Keratinocyte (primary cell): ENCODE results near the gene PTRHD1. TPM values are rescaled to one million over a fixed set of nuclear protein-coding genes. Genes with fewer than 3 reads are reported as not detected.

Source experiments
- DNase-seq: peaks from one replicate; pipeline ENCODE4 v3.0.0-alpha.2; 2011; ENCODE audit warnings: low read depth, missing footprints, low spot score
- FAIRE-seq: peaks from 2 replicates; lab custom pipeline; 2011; peaks lifted over from hg19 to GRCh38; lab: Jason Lieb, UNC
- H2AFZ ChIP-seq: 2 replicates; pipeline ENCODE4 v1.6.0; 2012; ENCODE audit warnings: low read length, control low read depth, inconsistent platforms; ENCODE audit not compliant: control insufficient read depth
- H3K27ac ChIP-seq: 2 replicates; pipeline ENCODE4 v1.5.1; 2011; ENCODE audit warnings: low read length; ENCODE audit not compliant: control insufficient read depth, insufficient read depth
- H3K27me3 ChIP-seq: 3 replicates; pipeline ENCODE4 v1.6.0; 2011; ENCODE audit warnings: low read length; ENCODE audit not compliant: control insufficient read depth, insufficient read depth; ENCODE audit errors: extremely low read depth
- H3K36me3 ChIP-seq, 2 experiments: 2 replicates in 1 of 2; 3 replicates in 1 of 2; pipeline ENCODE4 v1.5.1; 2011; ENCODE audit warnings: low read length in 2 of 2, mild to moderate bottlenecking in 1 of 2; ENCODE audit not compliant: control insufficient read depth in 2 of 2, insufficient read depth in 2 of 2; ENCODE audit errors: extremely low read depth in 1 of 2
- H3K4me1 ChIP-seq: 3 replicates; pipeline ENCODE4 v1.5.1; 2011; ENCODE audit warnings: low read length; ENCODE audit not compliant: control insufficient read depth, insufficient read depth; ENCODE audit errors: extremely low read depth
- H3K4me2 ChIP-seq: 3 replicates; pipeline ENCODE4 v1.6.0; 2011; ENCODE audit warnings: low read depth, low read length; ENCODE audit not compliant: control insufficient read depth, insufficient read depth; ENCODE audit errors: extremely low read depth
- H3K4me3 ChIP-seq, 3 experiments: fragments of 200-600 bp in 1 of 3; sonication (generic) in 1 of 3; 2 replicates in 2 of 3; 3 replicates in 1 of 3; pipeline ENCODE4 v1.5.1; 2011 to 2016; ENCODE audit warnings: low read length in 3 of 3, mild to moderate bottlenecking in 3 of 3, control low read depth in 2 of 3, inconsistent platforms in 1 of 3, low read depth in 1 of 3, mixed read lengths in 1 of 3, mixed run types in 1 of 3, moderate library complexity in 1 of 3; ENCODE audit not compliant: control insufficient read depth in 2 of 3, insufficient read depth in 2 of 3; ENCODE audit errors: extremely low read depth in 1 of 3
- H3K79me2 ChIP-seq: 2 replicates; pipeline ENCODE4 v1.6.0; 2012; ENCODE audit warnings: low read length; ENCODE audit not compliant: control insufficient read depth, insufficient read depth
- H3K9ac ChIP-seq: 3 replicates; pipeline ENCODE4 v1.6.0; 2011; ENCODE audit warnings: low read length; ENCODE audit not compliant: control insufficient read depth, insufficient read depth; ENCODE audit errors: extremely low read depth
- H3K9me1 ChIP-seq: 3 replicates; pipeline ENCODE4 v1.6.0; 2011; ENCODE audit warnings: low read length; ENCODE audit not compliant: control insufficient read depth, insufficient read depth; ENCODE audit errors: extremely low read depth
- H3K9me3 ChIP-seq: 2 replicates; pipeline ENCODE4 v1.5.1; 2012; ENCODE audit warnings: low read depth, low read length; ENCODE audit not compliant: control insufficient read depth
- H4K20me1 ChIP-seq: 3 replicates; pipeline ENCODE4 v1.6.0; 2011; ENCODE audit warnings: low read length; ENCODE audit not compliant: control insufficient read depth, insufficient read depth; ENCODE audit errors: extremely low read depth
- CTCF ChIP-seq, 3 experiments: IDR thresholded peaks in 1 of 3; conservative IDR thresholded peaks in 1 of 3; optimal IDR thresholded peaks in 1 of 3; 2 replicates in 2 of 3; 3 replicates in 1 of 3; pipeline versions ENCODE3 to v1.5.1; 2011; ENCODE audit warnings: low read length in 3 of 3, mild to moderate bottlenecking in 3 of 3, moderate library complexity in 2 of 3, control low read depth in 1 of 3, inconsistent platforms in 1 of 3; ENCODE audit not compliant: insufficient read depth in 2 of 3; ENCODE audit errors: extremely low read depth in 1 of 3
- EZH2 ChIP-seq: IDR thresholded peaks from one replicate; pipeline ENCODE4 v1.6.1; 2012; ENCODE audit warnings: inconsistent platforms, mild to moderate bottlenecking, low read length, moderate library complexity
- dilution Hi-C: fragments of 300-500 bp; cut with MboI; formaldehyde crosslinking; loops from one replicate; pipeline ENCODE4 v1.7.0; 2020; ENCODE audit warnings: low sequenced_read_pairs; ENCODE audit not compliant: extremely low pct_ligation_motif_present
- polyA plus RNA-seq, 5 experiments: library from polyadenylated mRNA; depleted of rRNA in 3 of 5; stranded (reverse) in 3 of 5; stranded (forward) in 1 of 5; unstranded in 1 of 5; fragments of >200 nt; gene quantifications; 1 replicate in 1 of 5; 2 replicates in 3 of 5; 3 replicates in 1 of 5; pipeline versions ENCODE4 v1.2.1 to v1.2.3, GENCODE V29; 2011 to 2012; ENCODE audit warnings: missing spikeins in 2 of 5, low read depth in 1 of 5, low replicate concordance in 1 of 5

PTRHD1 gene
- polyA plus RNA-seq, 1 donor (not counting 4 experiments of a cell fraction or from before 2014, with no cell fraction given) = 36.9 TPM

GRCh38 chr2:24793761-24794435 lies 707 bp upstream of the PTRHD1 start:
- Histone ChIP-seq H3K4me2 (peak overlapping the region; percentile 93), H4K20me1 (no peaks in the 10 kb centered on the region), H3K79me2 (peaks cover 50% of the 10 kb centered on the region), H3K36me3 (peaks cover 1 to 3% of the 10 kb centered on the region in 2 experiments), H3K4me3 (peak overlapping the region; percentile 81 to 92 (median 90)), H2AFZ (peak overlapping the region; percentile 99), H3K9ac (peak overlapping the region; percentile 99), H3K9me1 (no peaks in the 10 kb centered on the region), H3K4me1 (peaks cover 26% of the 10 kb centered on the region), H3K9me3 (no peaks in the 10 kb centered on the region), H3K27ac (peak overlapping the region; percentile 99), H3K27me3 (no peaks in the 10 kb centered on the region)
- no peak for FAIRE-seq
- no peak for DNase-seq
- TF ChIP-seq EZH2 = no peak
- no peak for TF ChIP-seq CTCF (optimal IDR thresholded peaks at IDR 0.05 in 1 of 3, IDR thresholded peaks at IDR 0.05 in 1 of 3, conservative IDR thresholded peaks at IDR 0.05 in 1 of 3; ENCODE audit: extremely low read depth in 1 of 3, insufficient read depth in 2 of 3, low read length in 3 of 3)
- dilution Hi-C loops = no loop called here

- TF ChIP-seq CTCF (optimal IDR thresholded peaks at IDR 0.05 in 1 of 3, IDR thresholded peaks at IDR 0.05 in 1 of 3, conservative IDR thresholded peaks at IDR 0.05 in 1 of 3; ENCODE audit: extremely low read depth in 1 of 3, insufficient read depth in 2 of 3, low read length in 3 of 3) (no peak), EZH2 (no peak)
- peak overlapping the region; percentile 99 for H2AFZ ChIP-seq
- peak overlapping the region; percentile 99 for H3K27ac ChIP-seq
- FAIRE-seq (no peak), DNase-seq (no peak)
- peak overlapping the region; percentile 93 for H3K4me2 ChIP-seq
- H4K20me1 ChIP-seq = no peaks in the 10 kb centered on the region
- H3K36me3 ChIP-seq = peaks cover under 1 to 1% of the 10 kb centered on the region in 2 experiments
- peak overlapping the region; percentile 81 to 92 (median 90) for H3K4me3 ChIP-seq
- H3K27me3 ChIP-seq = no peaks in the 10 kb centered on the region
- H3K9me1 ChIP-seq = no peaks in the 10 kb centered on the region
- dilution Hi-C loops = no loop called here
- peaks cover 40% of the 10 kb centered on the region for H3K79me2 ChIP-seq
- H3K4me1 ChIP-seq = peaks cover 26% of the 10 kb centered on the region
- peak overlapping the region; percentile 99 for H3K9ac ChIP-seq
- H3K9me3 ChIP-seq = no peaks in the 10 kb centered on the region
These were observed 683 bp downstream of the PTRHD1 start for GRCh38 chr2:24792542-24792873.
